Uterus (tissue), 4 donors: ENCODE data around the gene CHAF1A. TPM values are rescaled to one million over a fixed set of nuclear protein-coding genes. Genes with fewer than 3 reads are reported as not detected.

Experiments
- DNase-seq, 2 donors: peaks; one replicate each; pipeline ENCODE4 v3.0.0-alpha.2; 2019 to 2020
- H3K27ac ChIP-seq, 2 donors: fragments of 200-600 bp; sonication (generic); 1 replicate in 1 of 2; 2 replicates in 1 of 2; pipeline ENCODE4 v1.5.1; 2016 to 2018
- H3K27me3 ChIP-seq, 2 donors: fragments of 200-600 bp; sonication (generic); one replicate each; pipeline ENCODE4 v1.5.1; 2018 to 2019; ENCODE audit warnings: control low read depth in 1 of 2
- H3K36me3 ChIP-seq, 2 donors: fragments of 200-600 bp; sonication (generic); one replicate each; pipeline ENCODE4 v1.5.1; 2019; ENCODE audit warnings: control low read depth in 1 of 2
- H3K4me1 ChIP-seq, 2 donors: fragments of 200-600 bp; sonication (generic); one replicate each; pipeline ENCODE4 v1.5.1; 2018 to 2019; ENCODE audit warnings: control low read depth in 1 of 2
- H3K4me3 ChIP-seq, 2 donors: fragments of 200-600 bp; sonication (generic); 1 replicate in 1 of 2; 2 replicates in 1 of 2; pipeline ENCODE4 v1.5.1; 2018 to 2019; ENCODE audit warnings: mild to moderate bottlenecking in 1 of 2
- H3K9me3 ChIP-seq, 2 donors: fragments of 200-600 bp; sonication (generic); one replicate each; pipeline ENCODE4 v1.5.1; 2019; ENCODE audit warnings: control low read depth in 1 of 2
- POLR2A ChIP-seq, 2 donors: fragments of 450-650 bp; IDR thresholded peaks; one replicate each; pipeline ENCODE4 v1.6.1; 2016; ENCODE audit warnings: antibody characterized with exemption in 2 of 2, mild to moderate bottlenecking in 1 of 2, moderate library complexity in 1 of 2
- intact Hi-C: fragments of 100-400 bp; cut with DNase I; formaldehyde crosslinking; loops from one replicate; pipeline ENCODE4 v1.15.1; 2023; ENCODE audit warnings: low total_unique reads
- total RNA-seq, 4 donors: library from RNA; depleted of rRNA in 3 of 4; stranded (reverse); fragments of >200 nt in 3 of 4; gene quantifications; one replicate each; pipeline versions ENCODE4 v1.1.0 to v1.2.4, GENCODE V29; 2014 to 2023
- TF ChIP-seq, protein P1 (sequence below), 4 experiments: fragments of 200-600 bp in 2 of 4; fragments of 450-650 bp in 2 of 4; sonication (generic) in 2 of 4; IDR thresholded peaks; one replicate each; pipeline ENCODE4 v1.5.1; 2016 to 2019; ENCODE audit warnings: antibody characterized with exemption in 4 of 4, mild to moderate bottlenecking in 2 of 4, moderate library complexity in 1 of 4
- donor health status: DM: yes; HTN: yes; CAD: no.

Gene CHAF1A
- total RNA-seq, 4 donors from 2014 or later = 0.59 to 12.9 (median 8.0) TPM

DNA sequence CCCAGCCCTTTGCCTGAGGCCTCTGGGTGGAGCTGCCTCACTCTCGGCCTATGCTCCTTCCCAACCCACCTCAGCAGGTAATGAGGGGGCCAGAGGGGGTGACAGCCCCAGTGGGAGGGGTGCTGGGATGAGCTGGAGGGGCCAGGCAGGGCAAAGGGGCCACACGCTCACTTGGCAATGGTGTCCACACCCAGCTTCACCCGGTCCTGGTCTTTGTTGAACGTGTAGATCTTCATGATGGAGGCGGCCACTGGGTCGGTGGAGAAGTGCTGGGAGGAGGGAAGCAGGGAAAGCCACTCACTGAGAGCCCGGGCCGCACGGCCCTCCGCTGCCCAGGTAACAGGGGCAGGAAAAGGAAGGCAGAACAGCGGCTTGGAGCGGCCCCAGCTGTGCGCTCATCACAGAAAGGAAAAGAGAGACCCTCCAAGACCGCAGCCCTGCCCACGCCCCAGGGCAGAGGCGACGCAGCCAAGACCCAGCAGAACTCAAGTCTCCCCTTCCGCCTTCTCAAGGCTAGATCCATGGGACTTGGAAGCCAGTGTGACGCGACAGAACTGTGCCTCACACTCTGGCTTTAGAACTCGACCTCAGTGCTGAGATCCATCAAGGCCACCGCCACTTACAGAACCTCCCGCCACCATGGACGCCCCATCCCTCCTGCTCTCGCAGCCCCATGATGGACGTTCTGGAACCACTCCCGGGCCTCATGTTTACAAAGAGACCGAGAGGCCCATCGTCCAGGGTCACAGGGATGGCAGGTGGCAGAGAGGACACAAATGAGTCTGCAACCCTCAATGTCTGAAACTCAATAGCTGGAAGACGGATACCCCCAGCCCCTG is 45.9 kb downstream of the CHAF1A start:
- no peaks in the 10 kb centered on the region for H3K27me3 ChIP-seq
- no peak for TF ChIP-seq POLR2A (IDR thresholded peaks at IDR 0.05)
- TF ChIP-seq, protein P1, sequence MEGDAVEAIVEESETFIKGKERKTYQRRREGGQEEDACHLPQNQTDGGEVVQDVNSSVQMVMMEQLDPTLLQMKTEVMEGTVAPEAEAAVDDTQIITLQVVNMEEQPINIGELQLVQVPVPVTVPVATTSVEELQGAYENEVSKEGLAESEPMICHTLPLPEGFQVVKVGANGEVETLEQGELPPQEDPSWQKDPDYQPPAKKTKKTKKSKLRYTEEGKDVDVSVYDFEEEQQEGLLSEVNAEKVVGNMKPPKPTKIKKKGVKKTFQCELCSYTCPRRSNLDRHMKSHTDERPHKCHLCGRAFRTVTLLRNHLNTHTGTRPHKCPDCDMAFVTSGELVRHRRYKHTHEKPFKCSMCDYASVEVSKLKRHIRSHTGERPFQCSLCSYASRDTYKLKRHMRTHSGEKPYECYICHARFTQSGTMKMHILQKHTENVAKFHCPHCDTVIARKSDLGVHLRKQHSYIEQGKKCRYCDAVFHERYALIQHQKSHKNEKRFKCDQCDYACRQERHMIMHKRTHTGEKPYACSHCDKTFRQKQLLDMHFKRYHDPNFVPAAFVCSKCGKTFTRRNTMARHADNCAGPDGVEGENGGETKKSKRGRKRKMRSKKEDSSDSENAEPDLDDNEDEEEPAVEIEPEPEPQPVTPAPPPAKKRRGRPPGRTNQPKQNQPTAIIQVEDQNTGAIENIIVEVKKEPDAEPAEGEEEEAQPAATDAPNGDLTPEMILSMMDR (IDR thresholded peaks at IDR 0.05) = no peak
- no peak for DNase-seq
- no peaks in the 10 kb centered on the region for H3K9me3 ChIP-seq
- intact Hi-C loops = no loop called here
- peak overlapping the region in 1 of 2 donors; percentile 29 for H3K27ac ChIP-seq
- H3K4me3 ChIP-seq = no peak overlapping the region
- H3K4me1 ChIP-seq = no peaks in the 10 kb centered on the region
- H3K36me3 ChIP-seq = no peaks in the 10 kb centered on the region

DNA sequence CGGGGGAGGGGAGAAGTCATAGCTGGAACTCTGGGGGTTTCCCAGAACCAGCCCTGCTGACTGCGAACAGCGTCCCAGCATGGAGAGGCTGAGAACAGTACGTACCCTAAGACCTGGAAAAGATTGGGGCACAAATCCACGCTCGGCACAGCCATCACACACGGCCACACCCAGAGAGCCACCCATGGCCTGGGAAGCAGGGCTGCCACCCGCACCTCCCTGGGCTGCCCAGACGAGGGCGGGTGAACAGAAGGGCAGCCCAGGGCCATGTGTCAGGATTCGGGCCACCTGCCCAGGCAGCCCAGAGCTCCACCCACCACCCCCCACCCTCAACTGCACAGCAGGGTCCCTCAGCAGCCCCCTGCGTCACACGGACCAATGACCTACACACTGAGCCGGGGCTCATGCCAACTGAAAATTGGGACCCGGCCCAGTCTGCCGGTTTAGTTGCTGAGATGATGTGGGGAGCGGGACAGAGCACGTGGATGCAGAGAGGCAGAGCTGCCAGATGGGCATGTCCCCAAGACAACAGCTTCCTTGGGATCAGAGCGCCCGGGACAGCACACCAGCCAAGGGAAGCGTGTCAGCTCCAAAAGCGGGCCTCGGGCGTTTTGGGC is 46.7 kb downstream of the CHAF1A start:
- intact Hi-C loops = no loop called here
- Histone ChIP-seq H3K4me3 (no peak overlapping the region), H3K36me3 (no peaks in the 10 kb centered on the region), H3K27ac (peak overlapping the region in 1 of 2 donors; percentile 29), H3K27me3 (no peaks in the 10 kb centered on the region), H3K9me3 (no peaks in the 10 kb centered on the region), H3K4me1 (no peaks in the 10 kb centered on the region)
- peak in 1 of 2 donors; percentile 67 for DNase-seq
- no peak for TF ChIP-seq POLR2A (IDR thresholded peaks at IDR 0.05)
- TF ChIP-seq, protein P1 (IDR thresholded peaks at IDR 0.05) = no peak

DNA sequence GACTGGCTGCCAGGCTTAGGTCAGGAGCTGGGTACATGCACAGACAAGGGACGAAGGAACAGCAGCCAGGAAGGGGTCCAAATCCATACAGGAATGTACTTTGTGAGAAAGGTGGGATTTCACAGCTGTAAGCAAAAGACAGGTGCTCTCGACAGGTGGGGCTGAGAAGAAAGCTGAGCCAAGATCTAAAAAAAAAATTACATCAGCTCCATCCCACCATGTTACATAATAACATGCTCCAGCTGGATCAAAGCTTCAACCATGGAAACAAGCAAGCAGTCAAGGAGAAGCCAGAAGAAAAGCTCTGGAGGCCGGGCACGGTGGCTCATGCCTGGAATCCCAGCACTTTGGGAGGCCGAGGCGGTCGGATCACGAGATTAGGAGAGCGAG is 47.2 kb downstream of the CHAF1A start:
- H3K27me3 ChIP-seq = no peaks in the 10 kb centered on the region
- no peaks in the 10 kb centered on the region for H3K9me3 ChIP-seq
- no peak for DNase-seq
- TF ChIP-seq POLR2A (IDR thresholded peaks at IDR 0.05) = no peak
- TF ChIP-seq, protein P1 (IDR thresholded peaks at IDR 0.05) = no peak
- H3K36me3 ChIP-seq = no peaks in the 10 kb centered on the region
- H3K4me3 ChIP-seq = no peak overlapping the region
- peaks cover 0 to under 1% of the 10 kb centered on the region in 2 donors for H3K4me1 ChIP-seq
- intact Hi-C loops = no loop called here
- no peak overlapping the region for H3K27ac ChIP-seq

DNA sequence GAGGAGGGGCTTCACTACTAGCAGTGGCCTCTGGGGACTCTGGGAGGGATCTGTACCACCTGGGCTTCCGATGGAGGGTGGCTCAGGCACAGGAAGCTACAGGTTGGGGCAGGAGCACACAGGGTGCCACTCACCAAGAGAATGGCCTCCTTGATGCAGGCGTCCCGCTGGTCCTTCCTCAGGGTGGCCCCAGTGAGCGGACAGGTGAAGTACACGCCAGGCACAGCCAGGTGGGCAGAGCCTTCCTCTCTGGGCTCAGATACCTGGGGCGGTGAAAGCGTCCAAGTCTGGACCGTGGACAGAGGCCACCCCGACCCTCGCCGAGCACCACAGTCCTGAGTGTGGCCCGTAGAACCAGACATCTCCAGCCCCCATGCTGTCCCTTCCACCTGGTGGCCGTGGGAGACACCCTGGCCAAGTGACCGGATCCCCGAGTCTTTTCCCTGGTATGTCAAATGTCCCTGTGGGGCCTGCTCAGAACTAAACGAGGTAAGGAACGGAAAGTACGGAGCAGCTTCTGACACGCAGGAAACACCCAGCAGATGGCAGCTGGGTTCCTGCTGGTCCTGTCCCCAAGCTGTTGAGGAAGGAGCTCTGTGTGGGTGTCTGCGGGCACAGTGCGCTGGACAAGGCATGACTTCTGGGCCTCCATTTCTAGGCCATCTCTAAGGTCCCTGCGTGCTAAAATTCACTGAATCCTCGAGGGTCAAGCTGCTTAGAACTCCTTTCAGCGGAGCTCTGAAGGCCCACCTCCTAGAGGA is 50.0 kb downstream of the CHAF1A start:
- Histone ChIP-seq H3K4me1 (peaks cover 0 to 22% of the 10 kb centered on the region in 2 donors), H3K4me3 (no peak overlapping the region), H3K9me3 (no peaks in the 10 kb centered on the region), H3K27me3 (no peaks in the 10 kb centered on the region), H3K27ac (no peak overlapping the region), H3K36me3 (no peaks in the 10 kb centered on the region)
- TF ChIP-seq POLR2A (IDR thresholded peaks at IDR 0.05) = no peak
- TF ChIP-seq, protein P1 (IDR thresholded peaks at IDR 0.05) = no peak
- intact Hi-C loops = no loop called here
- no peak for DNase-seq
